ENCODE measurements around the gene LEUTX.

- TF ChIP-seq EZH2 (IDR thresholded peaks at IDR 0.05; ENCODE audit: borderline replicate concordance, low read depth, low read length, poor library complexity, severe bottlenecking) (no peak), CTCF (conservative IDR thresholded peaks at IDR 0.05; ENCODE audit: low read depth, low read length) (no peak)
Observed at GRCh38 chr19:39805104-39805503, 26.4 kb downstream of the LEUTX start.

Data from A673 (cell line).